Testis (tissue), 3 donors: ENCODE measurements around the gene CNIH3. TPM values are rescaled to one million over a fixed set of nuclear protein-coding genes. Genes with fewer than 3 reads are reported as not detected.

ENCODE experiments used
- DNase-seq: peaks from one replicate; pipeline ENCODE4 v3.0.0-alpha.2; 2019
- H3K27ac ChIP-seq, 2 donors: fragments of 200-600 bp; sonication (generic); one replicate each; pipeline ENCODE4 v1.5.1; 2019
- H3K27me3 ChIP-seq: fragments of 200-600 bp; sonication (generic); one replicate; pipeline ENCODE4 v1.5.1; 2019
- H3K36me3 ChIP-seq: fragments of 200-600 bp; sonication (generic); one replicate; pipeline ENCODE4 v1.5.1; 2017; ENCODE audit warnings: low read depth; ENCODE audit errors: missing control alignments
- H3K4me1 ChIP-seq: fragments of 200-600 bp; sonication (generic); one replicate; pipeline ENCODE4 v1.5.1; 2019
- H3K4me3 ChIP-seq, 2 donors: fragments of 200-600 bp; sonication (generic); one replicate each; pipeline ENCODE4 v1.5.1; 2017 to 2019
- H3K9me3 ChIP-seq: fragments of 200-600 bp; sonication (generic); one replicate; pipeline ENCODE4 v1.5.1; 2017
- POLR2A ChIP-seq: fragments of 450-650 bp; IDR thresholded peaks from one replicate; pipeline ENCODE4 v1.6.1; 2017; ENCODE audit warnings: antibody characterized with exemption, mild to moderate bottlenecking, moderate library complexity
- WGBS, 2 donors: methylation state at CpG; one replicate each; pipeline ENCODE4 v1.1.5; 2018; 5-methylcytosine and 5-hydroxymethylcytosine counted together
- intact Hi-C: fragments of 100-400 bp; cut with DNase I; formaldehyde crosslinking; loops from one replicate; pipeline ENCODE4 v1.15.1; 2023; ENCODE audit warnings: low total_unique reads
- polyA plus RNA-seq: library from polyadenylated mRNA; stranded (reverse); fragments of 350-450 nt; fragmentation: Illumina TruSeq; extraction: RNeasy Lipid Tissue Mini Kit (QIAGEN cat#74804); gene quantifications from one replicate; pipeline ENCODE4 v1.2.3, GENCODE V29; 2014; ENCODE audit warnings: low read depth, low replicate concordance; ENCODE audit not compliant: insufficient read depth
- total RNA-seq, 2 donors: library from RNA; depleted of rRNA; stranded (reverse); fragments of >200 nt; gene quantifications; one replicate each; pipeline ENCODE4 v1.2.3, GENCODE V29; 2016
- TF ChIP-seq, protein P1 (sequence below), 3 experiments: fragments of 450-650 bp in 2 of 3; fragments of 200-600 bp in 1 of 3; sonication (generic) in 1 of 3; IDR thresholded peaks; one replicate each; pipeline ENCODE4 v1.5.1; 2016 to 2019; ENCODE audit warnings: antibody characterized with exemption in 3 of 3, mild to moderate bottlenecking in 2 of 3, moderate library complexity in 1 of 3

The CNIH3 gene
- total and polyA plus RNA-seq, 3 donors from 2014 or later, result 8.5 to 9.8 (median 8.5) TPM

DNA sequence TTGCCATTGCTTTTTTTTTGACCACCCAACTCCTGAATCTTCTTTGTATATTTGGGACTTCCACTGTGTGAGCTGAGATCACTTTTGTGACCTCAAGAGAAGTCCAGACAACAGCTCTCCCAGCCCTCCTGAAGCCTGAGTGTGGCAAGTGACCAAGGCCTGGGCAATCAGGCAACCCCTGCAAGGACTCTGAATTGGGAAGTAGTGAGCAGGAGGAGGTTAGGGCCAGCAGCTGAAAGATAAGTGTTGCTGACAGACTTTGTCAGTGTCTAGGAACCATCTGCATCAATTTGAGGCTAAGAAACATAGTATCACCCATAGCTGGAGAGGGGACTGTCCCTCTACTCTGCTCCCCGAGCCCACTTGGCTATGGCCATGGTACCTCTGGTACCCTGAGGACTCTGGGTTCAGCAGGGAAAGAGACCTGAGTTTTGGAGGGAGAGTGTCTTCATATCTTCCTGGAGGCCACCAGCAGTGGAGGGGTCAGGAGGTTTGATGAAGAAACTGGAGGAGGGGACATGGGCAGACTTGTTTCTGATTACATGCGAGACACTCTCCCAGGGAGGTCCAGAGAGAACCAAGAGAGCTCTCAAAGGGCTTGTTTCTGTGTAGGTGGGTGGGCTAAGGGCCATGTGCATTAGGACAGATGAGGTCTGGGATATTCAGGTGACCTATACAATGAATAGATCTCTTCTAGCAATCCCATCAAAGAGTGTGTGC is 166.3 kb downstream of the CNIH3 start:
- Histone ChIP-seq H3K36me3 (no peaks in the 10 kb centered on the region), H3K9me3 (no peaks in the 10 kb centered on the region), H3K4me3 (no peak overlapping the region), H3K27me3 (no peaks in the 10 kb centered on the region), H3K4me1 (no peaks in the 10 kb centered on the region), H3K27ac (no peak overlapping the region)
- 83 to 86% methylated on average over 2 of the region's 2 CpGs for WGBS, 2 donors
- TF ChIP-seq POLR2A, result no peak
- TF ChIP-seq, protein P1, sequence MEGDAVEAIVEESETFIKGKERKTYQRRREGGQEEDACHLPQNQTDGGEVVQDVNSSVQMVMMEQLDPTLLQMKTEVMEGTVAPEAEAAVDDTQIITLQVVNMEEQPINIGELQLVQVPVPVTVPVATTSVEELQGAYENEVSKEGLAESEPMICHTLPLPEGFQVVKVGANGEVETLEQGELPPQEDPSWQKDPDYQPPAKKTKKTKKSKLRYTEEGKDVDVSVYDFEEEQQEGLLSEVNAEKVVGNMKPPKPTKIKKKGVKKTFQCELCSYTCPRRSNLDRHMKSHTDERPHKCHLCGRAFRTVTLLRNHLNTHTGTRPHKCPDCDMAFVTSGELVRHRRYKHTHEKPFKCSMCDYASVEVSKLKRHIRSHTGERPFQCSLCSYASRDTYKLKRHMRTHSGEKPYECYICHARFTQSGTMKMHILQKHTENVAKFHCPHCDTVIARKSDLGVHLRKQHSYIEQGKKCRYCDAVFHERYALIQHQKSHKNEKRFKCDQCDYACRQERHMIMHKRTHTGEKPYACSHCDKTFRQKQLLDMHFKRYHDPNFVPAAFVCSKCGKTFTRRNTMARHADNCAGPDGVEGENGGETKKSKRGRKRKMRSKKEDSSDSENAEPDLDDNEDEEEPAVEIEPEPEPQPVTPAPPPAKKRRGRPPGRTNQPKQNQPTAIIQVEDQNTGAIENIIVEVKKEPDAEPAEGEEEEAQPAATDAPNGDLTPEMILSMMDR (IDR thresholded peaks at IDR 0.05), result no peak
- no peak for DNase-seq
- intact Hi-C loops, result no loop called here

- no peaks in the 10 kb centered on the region for H3K36me3 ChIP-seq
- no peak for TF ChIP-seq POLR2A
- TF ChIP-seq, protein P1 (IDR thresholded peaks at IDR 0.05), result no peak
- DNase-seq, result no peak
- H3K9me3 ChIP-seq, result no peaks in the 10 kb centered on the region
- no peak overlapping the region for H3K27ac ChIP-seq
- H3K4me1 ChIP-seq, result no peaks in the 10 kb centered on the region
- intact Hi-C loops, result no loop called here
- H3K27me3 ChIP-seq, result no peaks in the 10 kb centered on the region
- 71 to 73% methylated on average over 5 of the region's 5 CpGs for WGBS, 2 donors
- H3K4me3 ChIP-seq, result no peak overlapping the region
Observed at GRCh38 chr1:224783006-224783651, 167.0 kb downstream of the CNIH3 start.

- H3K36me3 ChIP-seq, result no peaks in the 10 kb centered on the region
- no peak overlapping the region for H3K4me3 ChIP-seq
- DNase-seq, result no peak
- no peaks in the 10 kb centered on the region for H3K4me1 ChIP-seq
- H3K27me3 ChIP-seq, result no peaks in the 10 kb centered on the region
- H3K9me3 ChIP-seq, result no peaks in the 10 kb centered on the region
- intact Hi-C loops, result no loop called here
- H3K27ac ChIP-seq, result no peak overlapping the region
- TF ChIP-seq, protein P1 (IDR thresholded peaks at IDR 0.05), result no peak
- no peak for TF ChIP-seq POLR2A
- 58 to 71% methylated on average over 4 of the region's 4 CpGs for WGBS, 2 donors
Observed at GRCh38 chr1:224784265-224785039, 168.3 kb downstream of the CNIH3 start.

GRCh38 chr1:224785040-224785328 is 168.9 kb downstream of the CNIH3 start:
- Histone ChIP-seq H3K4me1 (no peaks in the 10 kb centered on the region), H3K36me3 (no peaks in the 10 kb centered on the region), H3K4me3 (no peak overlapping the region), H3K27me3 (no peaks in the 10 kb centered on the region), H3K27ac (no peak overlapping the region), H3K9me3 (no peaks in the 10 kb centered on the region)
- TF ChIP-seq, protein P1 (IDR thresholded peaks at IDR 0.05), result no peak
- no peak for TF ChIP-seq POLR2A
- intact Hi-C loops, result no loop called here
- 78 to 80% methylated on average over 2 of the region's 2 CpGs for WGBS, 2 donors
- no peak for DNase-seq
